ENCODE measurements around the gene NELL2.
A peak's percentile ranks its signal among the peaks of the same experiment; 100 is the strongest.
"Not testable (repeated sequence)": the region's sequence is repeated elsewhere in the genome, so short reads cannot be mapped to it uniquely, and the experiment has no call there.

NELL2 gene
- total RNA-seq, result 222 to 382 reads per million in 2 donors

GRCh38 chr12:44875954-44876543 lies at the start of gene NELL2:
Gene NELL2 (minus strand): TSS chr12:44876315. CDS start chr12:44875869, 446 bp downstream.
- peak; percentile 38 for DNase-seq

GRCh38 chr12:44921736-44922135 lies 45.6 kb upstream of the NELL2 start:
- no peak for DNase-seq

GRCh38 chr12:44917141-44917540 lies 41.0 kb upstream of the NELL2 start:
- DNase-seq, result no peak

- no peak for DNase-seq
These were observed 39.8 kb upstream of the NELL2 start for GRCh38 chr12:44915958-44916357.

- DNase-seq, result no peak
These were observed 28.2 kb upstream of the NELL2 start for GRCh38 chr12:44904321-44904720.

GRCh38 chr12:44898108-44898507 lies 22.0 kb upstream of the NELL2 start:
- DNase-seq, result not testable (repeated sequence)

GRCh38 chr12:44889926-44890325 lies 13.8 kb upstream of the NELL2 start:
- no peak for DNase-seq

- DNase-seq, result no peak
These were observed 13.0 kb upstream of the NELL2 start for GRCh38 chr12:44889162-44889561.

- no peak for DNase-seq
These were observed 9.8 kb upstream of the NELL2 start for GRCh38 chr12:44885902-44886301.

GRCh38 chr12:44881197-44881596 lies 5.1 kb upstream of the NELL2 start:
- no peak for DNase-seq

GRCh38 chr12:44876544-44877410 lies 662 bp upstream of the NELL2 start:
- DNase-seq, result no peak

- DNase-seq, result no peak
These were observed 630 bp downstream of the NELL2 start for GRCh38 chr12:44875417-44875953.

- no peak for DNase-seq
These were observed 1.1 kb downstream of the NELL2 start for GRCh38 chr12:44874981-44875416.

GRCh38 chr12:44873898-44874297 lies 2.2 kb downstream of the NELL2 start:
- no peak for DNase-seq

GRCh38 chr12:44869503-44869902 lies 6.6 kb downstream of the NELL2 start:
- DNase-seq, result no peak

- DNase-seq, result no peak
These were observed 12.2 kb downstream of the NELL2 start for GRCh38 chr12:44863867-44864266.

- no peak for DNase-seq
These were observed 16.0 kb downstream of the NELL2 start for GRCh38 chr12:44859998-44860689.

GRCh38 chr12:44858226-44858855 lies 17.8 kb downstream of the NELL2 start:
- no peak for DNase-seq

- no peak for DNase-seq
These were observed 23.6 kb downstream of the NELL2 start for GRCh38 chr12:44852483-44852882.

- DNase-seq, result no peak
These were observed 24.5 kb downstream of the NELL2 start for GRCh38 chr12:44851586-44851985.

- no peak for DNase-seq
These were observed 27.4 kb downstream of the NELL2 start for GRCh38 chr12:44848703-44849085.

- no peak for DNase-seq
These were observed 28.0 kb downstream of the NELL2 start for GRCh38 chr12:44847888-44848702.

All from activated gamma-delta T cell (primary cell).